GM12874 (cell line): Measurements from ENCODE around the gene PSAP.

ENCODE experiments used
- TF ChIP-seq, protein P1 (sequence below): IDR thresholded peaks from 2 replicates; pipeline ENCODE4 v1.5.1; 2011; ENCODE audit warnings: low read depth, mild to moderate bottlenecking, control low read depth, low read length, moderate library complexity; ENCODE audit not compliant: insufficient read depth

PSAP gene

DNA sequence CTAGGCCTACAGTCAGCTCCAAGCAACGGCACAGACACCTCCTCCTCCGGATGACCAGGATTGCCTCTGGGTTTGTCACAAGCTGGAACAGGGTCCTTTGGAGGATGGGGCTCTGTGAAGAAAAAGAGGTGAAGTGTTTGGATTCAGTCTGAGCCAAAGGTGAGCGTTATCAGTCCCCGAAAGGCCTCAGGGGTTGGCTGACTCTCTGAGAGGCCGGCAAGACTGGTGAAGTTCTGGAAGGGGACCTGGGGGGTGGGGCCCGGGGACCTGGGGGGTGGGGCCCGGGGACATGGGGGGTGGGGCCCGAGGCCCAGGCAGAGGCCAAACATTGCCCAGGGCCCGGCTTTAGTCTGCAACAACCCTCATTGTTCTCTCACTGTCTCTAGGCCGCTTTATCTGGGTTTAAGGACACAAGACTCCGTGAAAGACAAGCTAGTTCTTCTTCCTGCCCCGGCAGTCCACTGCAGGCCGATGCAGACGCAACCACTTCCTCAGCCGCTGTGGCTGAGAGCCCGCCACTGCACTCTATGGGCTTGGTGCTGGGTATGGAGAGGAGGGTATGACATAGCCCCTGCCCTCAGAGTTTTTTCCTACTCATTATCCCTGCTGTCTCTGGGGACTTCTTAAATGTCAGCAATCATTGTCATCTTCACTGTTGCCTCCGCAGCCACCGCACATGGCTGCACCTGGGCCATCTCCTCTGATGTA, 27.4 kb upstream of the PSAP start:
- TF ChIP-seq, protein P1, sequence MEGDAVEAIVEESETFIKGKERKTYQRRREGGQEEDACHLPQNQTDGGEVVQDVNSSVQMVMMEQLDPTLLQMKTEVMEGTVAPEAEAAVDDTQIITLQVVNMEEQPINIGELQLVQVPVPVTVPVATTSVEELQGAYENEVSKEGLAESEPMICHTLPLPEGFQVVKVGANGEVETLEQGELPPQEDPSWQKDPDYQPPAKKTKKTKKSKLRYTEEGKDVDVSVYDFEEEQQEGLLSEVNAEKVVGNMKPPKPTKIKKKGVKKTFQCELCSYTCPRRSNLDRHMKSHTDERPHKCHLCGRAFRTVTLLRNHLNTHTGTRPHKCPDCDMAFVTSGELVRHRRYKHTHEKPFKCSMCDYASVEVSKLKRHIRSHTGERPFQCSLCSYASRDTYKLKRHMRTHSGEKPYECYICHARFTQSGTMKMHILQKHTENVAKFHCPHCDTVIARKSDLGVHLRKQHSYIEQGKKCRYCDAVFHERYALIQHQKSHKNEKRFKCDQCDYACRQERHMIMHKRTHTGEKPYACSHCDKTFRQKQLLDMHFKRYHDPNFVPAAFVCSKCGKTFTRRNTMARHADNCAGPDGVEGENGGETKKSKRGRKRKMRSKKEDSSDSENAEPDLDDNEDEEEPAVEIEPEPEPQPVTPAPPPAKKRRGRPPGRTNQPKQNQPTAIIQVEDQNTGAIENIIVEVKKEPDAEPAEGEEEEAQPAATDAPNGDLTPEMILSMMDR: no peak

DNA sequence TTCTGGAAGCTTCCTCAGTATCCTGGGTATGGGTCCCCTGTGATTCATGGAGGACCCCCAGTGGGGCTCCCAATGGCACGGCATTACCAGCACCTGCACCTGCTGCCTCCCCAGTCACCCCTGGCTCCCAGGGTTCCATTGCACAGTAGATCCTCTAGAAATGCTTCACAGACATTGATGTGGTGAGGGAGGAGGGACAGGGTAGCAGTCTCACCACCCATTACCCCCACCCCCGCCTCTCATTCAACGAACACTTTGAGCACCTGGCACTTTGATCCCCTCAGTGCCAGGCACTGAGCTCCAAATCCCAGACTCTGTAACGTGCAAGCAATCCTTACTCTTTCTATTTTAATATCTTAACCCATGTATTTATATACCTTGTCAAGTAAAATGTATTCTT, 26.8 kb upstream of the PSAP start:
- TF ChIP-seq, protein P1: no peak

DNA sequence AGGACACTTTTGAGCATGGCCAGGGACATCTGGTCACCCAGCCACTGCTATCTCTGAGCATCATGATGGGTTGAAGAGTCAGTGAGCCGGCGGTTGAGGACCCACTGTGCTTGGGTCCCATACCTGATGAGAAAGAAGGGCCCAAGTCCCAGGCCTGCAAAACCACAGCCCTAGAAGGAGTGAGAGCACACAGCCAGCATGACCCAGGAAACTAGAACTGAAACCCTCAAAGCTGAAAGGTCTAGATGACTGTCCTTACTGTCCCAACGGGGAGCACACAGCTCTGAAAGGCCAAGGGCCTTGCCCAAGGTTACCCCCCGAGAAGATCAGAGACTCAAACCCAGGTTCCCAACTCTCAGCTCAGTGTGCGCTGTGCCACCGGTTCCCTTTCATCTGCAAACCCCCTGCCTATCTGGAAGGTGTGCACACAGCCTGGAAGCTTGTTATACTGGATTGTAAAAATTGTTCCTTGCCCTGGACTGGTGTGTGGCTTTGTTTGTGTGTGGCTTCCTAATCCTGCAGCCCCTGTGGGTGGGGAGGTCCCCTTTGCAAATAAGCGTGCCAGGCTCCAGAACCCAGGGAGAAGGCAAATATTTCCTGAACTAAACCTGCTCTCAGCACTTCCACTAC, 22.6 kb upstream of the PSAP start:
- TF ChIP-seq, protein P1: no peak

DNA sequence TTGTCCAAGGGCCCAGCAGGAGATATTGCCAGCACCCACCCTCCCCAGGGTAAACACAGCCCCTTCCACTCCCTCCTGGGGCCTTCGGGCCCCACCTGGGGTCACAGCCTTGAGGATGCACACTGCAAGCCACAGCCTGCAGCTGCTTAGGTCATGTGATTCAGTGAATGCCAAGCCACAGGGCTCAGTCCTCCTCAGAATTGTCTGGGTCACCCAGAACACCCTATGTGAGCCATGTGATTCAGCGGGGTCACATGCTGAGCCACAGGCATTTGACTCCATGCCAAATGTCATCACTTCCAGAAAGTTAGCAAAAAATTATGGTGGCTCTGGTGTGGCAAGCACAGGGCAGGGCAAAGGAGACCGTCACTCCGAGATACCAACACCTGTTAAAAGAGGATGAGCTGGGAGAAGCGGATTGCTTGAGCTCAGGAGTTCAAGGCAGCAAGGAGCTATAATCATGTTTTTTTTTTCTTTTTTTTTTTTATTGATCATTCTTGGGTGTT, 17.2 kb upstream of the PSAP start:
- TF ChIP-seq, protein P1: no peak

DNA sequence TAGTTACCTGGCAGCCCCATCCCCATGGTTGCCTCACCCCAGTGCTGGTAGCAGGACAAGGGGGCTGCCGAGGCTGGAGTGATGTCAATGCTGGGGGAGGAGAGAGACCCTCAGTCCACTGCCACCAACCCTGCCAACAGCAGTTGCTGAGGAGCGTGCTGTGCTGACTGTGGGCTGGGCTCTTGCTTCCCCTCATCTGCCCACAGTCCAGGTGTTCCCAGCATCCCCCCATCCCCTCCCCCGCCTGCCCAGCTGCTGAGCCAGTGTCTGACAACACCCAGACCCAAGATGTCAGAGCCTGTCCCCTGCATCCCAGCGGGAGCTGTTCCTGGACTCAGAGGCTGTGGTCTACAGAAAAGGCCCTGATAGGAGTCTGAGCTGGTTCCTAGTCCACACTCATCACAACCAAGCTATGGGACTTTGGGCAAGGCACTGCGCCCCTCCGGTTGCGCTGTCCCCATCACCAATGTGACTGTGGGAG, 14.6 kb upstream of the PSAP start:
- TF ChIP-seq, protein P1: no peak

DNA sequence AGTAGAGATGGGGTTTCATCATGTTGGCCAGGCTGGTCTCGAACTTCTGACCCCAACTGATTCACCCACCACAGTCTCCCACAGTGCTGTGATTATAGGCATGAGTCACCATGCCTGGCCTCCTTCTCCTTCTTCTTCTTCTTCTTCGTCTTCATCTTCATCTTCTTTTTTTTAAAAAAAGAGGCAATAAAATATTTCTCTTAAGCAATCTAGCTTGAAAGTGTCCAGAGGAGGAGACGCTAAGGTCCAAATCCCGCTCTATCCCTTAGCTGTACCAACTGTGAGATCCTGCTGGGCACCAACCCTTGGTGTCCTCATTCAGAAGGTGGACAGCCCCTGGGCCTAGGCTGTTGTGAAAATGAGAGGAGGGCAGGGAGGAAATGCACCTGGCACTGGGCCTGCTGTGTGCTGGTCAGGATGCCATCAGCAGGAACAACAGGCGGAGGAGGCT, 13.9 kb upstream of the PSAP start:
- TF ChIP-seq, protein P1: no peak

DNA sequence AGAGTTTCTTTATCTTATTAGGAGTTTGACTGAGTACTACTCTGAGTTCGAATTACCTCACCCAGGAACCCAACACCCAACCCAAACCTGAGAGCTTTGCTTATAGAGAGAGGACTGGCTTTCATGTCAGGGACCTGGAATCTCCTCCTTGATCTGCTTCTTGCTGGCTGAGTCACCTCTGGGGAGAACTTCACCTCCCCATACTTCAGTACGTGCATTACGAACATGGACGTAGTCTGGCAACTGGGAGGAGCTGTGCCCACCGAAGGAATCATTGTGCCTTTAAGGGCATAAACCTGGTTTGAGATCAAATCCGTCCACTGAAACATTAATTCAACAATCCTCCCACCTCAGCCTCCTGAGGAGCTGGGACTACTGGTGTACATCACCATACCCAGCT, 12.2 kb upstream of the PSAP start:
- TF ChIP-seq, protein P1: no peak
